ENCODE results near the gene CXCR5. TPM values are rescaled to one million over a fixed set of nuclear protein-coding genes. Genes with fewer than 3 reads are reported as not detected.

Gene CXCR5
- total RNA-seq, 1 experiment from 2014 or later = not detected

DNA sequence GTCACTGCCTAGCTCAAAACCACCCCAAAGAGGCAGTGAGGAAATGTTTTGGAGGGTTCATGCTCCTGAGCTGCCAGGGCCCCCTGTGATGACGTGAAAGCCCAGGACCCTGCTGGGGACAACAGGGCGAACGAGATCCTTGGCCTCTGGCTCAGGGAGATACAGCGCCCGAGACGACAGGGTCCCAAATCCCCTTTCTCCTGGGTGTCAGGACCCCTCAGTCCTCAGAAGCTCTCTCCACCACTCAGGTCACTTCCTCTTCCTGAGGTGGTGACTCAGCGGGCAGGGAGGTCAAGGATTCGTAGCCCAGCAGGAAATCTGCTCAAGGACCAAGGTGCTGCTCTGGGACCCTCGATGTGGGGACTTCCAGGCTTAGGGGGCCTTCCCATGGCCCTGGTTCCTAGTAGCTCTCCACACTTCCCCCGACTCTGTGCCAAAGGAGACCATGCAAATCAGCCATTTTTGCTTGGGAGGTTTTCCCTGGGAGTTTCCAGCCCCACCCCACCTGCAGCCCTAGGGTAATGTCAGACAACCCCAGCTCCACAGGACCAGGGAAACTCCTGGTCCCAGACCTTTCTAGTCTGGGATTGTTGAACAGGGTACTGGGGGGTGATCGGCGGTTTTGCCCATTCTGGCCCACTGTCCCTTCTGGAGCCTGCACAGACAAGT, 29.2 kb downstream of the CXCR5 start:
- no peak for DNase-seq (ENCODE audit: low spot score)

GRCh38 chr11:118913411-118914125, 29.9 kb downstream of the CXCR5 start:
- peak; percentile 47 for DNase-seq (ENCODE audit: low spot score)

GRCh38 chr11:118914178-118914918, 30.7 kb downstream of the CXCR5 start:
- DNase-seq (ENCODE audit: low spot score) = peak; percentile 48

- no peak for DNase-seq (ENCODE audit: low spot score)
Observed at GRCh38 chr11:118914987-118915386, 31.3 kb downstream of the CXCR5 start.

DNA sequence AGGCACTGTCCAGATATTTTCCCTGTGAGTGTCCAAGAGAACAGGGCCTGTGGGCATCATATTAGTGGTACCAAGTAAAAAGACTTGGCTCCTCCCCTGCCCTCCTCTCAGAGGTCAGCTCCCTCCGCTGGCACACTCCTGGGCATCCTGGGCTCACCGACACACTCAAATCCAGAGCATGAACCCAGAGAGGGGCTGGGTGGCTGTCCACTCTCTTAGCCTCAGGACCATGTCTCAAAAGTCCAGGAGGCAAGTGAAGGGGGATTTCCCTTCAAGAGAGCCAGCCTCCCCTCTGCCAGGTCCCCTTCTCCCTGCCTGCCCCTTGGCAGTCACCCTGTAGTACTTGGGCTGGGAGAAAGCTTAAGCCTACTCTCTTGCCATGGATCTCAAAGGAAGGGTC, 31.7 kb downstream of the CXCR5 start:
- DNase-seq (ENCODE audit: low spot score) = no peak

DNA sequence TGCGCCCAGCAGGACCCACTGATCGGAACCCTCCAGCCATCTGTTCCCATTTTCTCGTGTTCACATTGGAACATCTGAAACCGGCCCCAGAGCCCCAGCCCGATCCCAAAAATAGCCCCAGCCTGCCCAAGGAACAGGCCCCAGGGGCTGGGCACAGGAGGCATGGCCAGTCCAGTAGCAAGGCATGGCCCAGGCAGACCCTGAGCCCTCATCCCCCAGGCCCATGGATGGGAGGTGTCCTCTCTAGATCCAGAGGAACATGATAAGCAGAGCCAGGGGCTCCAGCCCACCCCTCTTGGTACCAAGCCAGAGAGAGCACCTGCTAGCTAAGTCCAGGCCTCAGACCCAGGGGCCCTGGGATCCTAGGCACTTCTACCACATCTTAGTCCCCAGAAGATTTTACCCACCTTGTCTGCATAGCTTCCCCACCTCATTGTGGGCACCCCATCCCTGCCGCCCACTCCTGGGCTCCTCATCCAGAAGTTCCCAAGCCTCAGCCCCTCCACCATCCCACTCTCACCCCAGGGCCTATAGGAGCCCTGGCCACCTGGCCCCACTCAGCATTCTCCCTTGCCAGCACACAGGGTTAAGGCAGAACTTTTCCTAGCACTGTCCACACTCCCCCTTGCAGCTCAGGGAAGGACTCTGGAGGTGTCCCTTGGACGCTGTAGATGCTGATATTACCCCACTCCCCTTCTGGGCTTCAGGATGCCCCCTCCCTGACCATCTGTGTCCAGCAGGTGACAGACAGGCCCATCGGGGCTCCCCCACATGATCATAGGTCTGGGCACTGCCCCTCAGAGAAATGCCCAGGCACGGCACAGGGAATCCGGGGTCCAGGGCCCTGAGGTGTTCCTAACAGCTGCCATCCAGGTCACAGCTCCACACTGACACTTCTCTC, 32.5 kb downstream of the CXCR5 start:
- DNase-seq (ENCODE audit: low spot score) = no peak

DNA sequence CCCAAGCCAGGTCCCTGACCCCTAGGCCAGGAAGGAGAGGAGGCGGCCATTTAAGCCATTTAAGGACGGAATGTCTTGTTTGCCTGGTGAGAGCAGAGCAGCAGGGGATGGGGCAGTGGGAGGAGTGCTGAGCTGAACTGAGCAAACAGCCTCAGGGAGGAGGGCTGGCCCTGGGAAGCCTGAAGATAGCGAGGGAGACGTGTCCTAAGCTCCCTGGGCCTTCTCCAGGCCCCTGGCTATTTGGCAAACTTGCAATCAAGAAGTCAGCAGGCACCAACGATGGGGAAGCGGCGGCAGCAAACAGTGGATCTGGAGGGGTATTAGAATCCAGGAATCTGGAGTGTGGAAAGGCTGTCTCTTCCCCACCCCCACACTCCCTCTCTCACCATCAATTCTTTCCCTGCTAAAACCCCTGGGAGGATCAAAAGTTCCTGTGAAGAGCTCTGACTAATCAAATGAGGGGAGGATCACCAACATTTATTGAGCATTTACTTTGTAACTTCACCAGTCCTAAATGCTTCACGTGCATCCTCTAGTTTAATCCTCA, 33.2 kb downstream of the CXCR5 start:
- no peak for DNase-seq (ENCODE audit: low spot score)

DNA sequence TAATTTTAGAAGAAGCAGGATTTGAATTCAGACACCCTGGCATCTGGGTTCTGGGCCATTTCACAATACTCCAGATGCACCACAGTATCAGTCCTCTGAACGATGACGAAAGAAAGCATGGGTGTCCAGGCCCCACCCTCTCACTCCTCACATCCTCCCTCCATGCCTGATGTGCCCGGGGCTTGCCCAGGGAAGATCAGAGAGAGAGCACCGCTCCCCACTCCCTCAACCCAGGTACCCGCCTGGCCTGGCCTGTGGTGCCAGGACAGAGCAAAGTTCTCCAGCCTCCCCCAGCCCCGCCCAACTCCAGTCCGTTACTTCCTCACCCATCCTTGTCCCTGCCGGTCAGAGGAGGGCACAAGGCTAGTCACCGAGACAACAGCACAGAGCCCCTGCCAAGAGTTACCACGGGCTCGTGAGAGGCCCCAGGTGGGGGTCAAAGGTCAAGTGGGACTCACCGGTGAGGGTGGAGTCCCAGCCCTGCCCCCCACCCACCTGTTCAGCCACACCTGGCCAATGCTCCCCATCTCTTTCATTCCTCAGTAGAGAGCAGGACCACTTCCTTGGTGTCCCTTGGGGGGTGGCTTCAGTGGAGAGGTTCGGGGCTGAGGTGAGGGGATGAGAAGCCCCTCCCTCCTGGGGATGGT, 33.9 kb downstream of the CXCR5 start:
- peak; percentile 83 for DNase-seq (ENCODE audit: low spot score)

GRCh38 chr11:118918128-118918685, 34.5 kb downstream of the CXCR5 start:
- peak; percentile 97 for DNase-seq (ENCODE audit: low spot score)

GRCh38 chr11:118918686-118919280, 35.1 kb downstream of the CXCR5 start:
- peak; percentile 61 for DNase-seq (ENCODE audit: low spot score)

GRCh38 chr11:118921121-118921928, 37.6 kb downstream of the CXCR5 start:
- peak; percentile 85 for DNase-seq (ENCODE audit: low spot score)

GRCh38 chr11:118921929-118922744, 38.4 kb downstream of the CXCR5 start:
- DNase-seq (ENCODE audit: low spot score) = peak; percentile 83

DNA sequence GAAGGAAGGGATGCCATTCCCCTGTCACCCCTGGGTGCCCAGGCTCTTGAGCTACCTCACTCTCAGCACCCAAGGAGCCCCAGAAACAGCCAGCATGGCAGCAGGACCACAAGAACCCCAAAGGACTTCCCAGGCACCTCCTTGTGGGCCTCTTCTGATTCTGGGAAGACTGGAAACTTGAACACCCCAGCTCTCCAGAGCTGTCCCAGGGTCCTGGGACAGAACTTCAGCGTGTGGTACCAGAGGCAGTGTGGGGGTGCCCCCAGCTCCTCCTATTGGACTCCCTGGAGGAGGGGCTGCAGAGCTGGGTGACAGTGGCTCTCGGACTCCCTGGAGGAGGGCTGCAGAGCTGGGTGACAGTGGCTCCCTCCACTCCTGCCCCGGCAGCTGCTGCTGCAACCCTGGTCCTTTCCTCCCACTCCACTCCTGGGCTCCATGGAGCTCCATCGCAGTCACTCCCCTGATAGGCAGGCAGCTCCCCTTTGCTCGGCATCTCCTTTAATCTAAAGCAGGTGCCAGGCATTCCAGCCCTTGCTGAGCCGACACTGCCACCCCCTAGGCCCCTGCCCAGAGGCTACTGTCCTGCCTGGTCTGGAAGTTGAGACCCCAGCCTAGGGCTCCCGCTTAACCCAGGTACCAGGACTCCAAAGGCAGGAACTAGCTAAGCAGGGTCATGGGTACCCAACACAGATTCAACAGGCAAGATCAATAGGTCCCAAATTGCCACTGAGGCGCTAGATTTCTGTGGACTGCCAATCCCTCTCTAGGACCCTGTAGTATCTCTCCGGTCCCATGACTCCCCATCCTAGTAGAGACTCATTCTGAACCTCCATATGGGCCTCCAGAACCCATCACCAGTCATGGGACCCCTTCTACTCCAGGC, 39.3 kb downstream of the CXCR5 start:
- DNase-seq (ENCODE audit: low spot score) = no peak

GRCh38 chr11:118923721-118924587, 40.3 kb downstream of the CXCR5 start:
- no peak for DNase-seq (ENCODE audit: low spot score)

- DNase-seq (ENCODE audit: low spot score) = no peak
Observed at GRCh38 chr11:118924591-118925585, 41.2 kb downstream of the CXCR5 start.

Data from H4 (cell line).